HepG2 (cell line): ENCODE measurements around the gene SHISAL1. TPM values are rescaled to one million over a fixed set of nuclear protein-coding genes. Genes with fewer than 3 reads are reported as not detected.

Experiments
- ATAC-seq: fragments of 200-7000 bp; cut with Tn5 transposase; 3 replicates; pipeline ENCODE4 v1.9.1; 2020; ENCODE audit warnings: mild to moderate bottlenecking, moderate library complexity
- BruUV-seq: library from RNA; stranded (reverse); fragments of 400-500 nt; replicated peaks from 2 replicates; lab custom pipeline; 2021; lab: Mats Ljungman, UMichigan
- CTCF ChIA-PET: fragments of 300-600 bp; formaldehyde crosslinking; extraction: SDS; loops from one replicate; lab custom pipeline; 2021; ENCODE audit warnings: low total read pairs, inconsistent platforms, low intra/inter-chr PET ratio; lab: Yijun Ruan, JAX
- POLR2A ChIA-PET: fragments of 350-600 bp; sonication (Branson Sonifier 250); formaldehyde crosslinking; loops from one replicate; lab custom pipeline; 2020; ENCODE audit warnings: antibody characterized with exemption, inconsistent platforms; lab: Yijun Ruan, JAX
- DNase-seq: peaks from one replicate; pipeline ENCODE4 v3.0.0-alpha.2; 2015; ENCODE audit warnings: low spot score
- FAIRE-seq: peaks from 3 replicates; lab custom pipeline; 2011; peaks lifted over from hg19 to GRCh38; lab: Jason Lieb, UNC
- H2AFZ ChIP-seq: one replicate; pipeline ENCODE4 v1.6.1; 2011; ENCODE audit warnings: low read length, inconsistent platforms
- H3K27ac ChIP-seq: fragments of 300-600 bp; 3 replicates; pipeline ENCODE4 v1.8.0; 2011; ENCODE audit warnings: mixed run types, mild to moderate bottlenecking, mixed read lengths, low read length, inconsistent platforms; ENCODE audit not compliant: insufficient read depth; ENCODE audit errors: extremely low read length
- H3K27me3 ChIP-seq, 2 experiments: fragments of 200-600 bp in 1 of 2; 2 replicates in 1 of 2; 3 replicates in 1 of 2; pipeline versions ENCODE4 v1.6.0 to v1.8.0; 2011; ENCODE audit warnings: low read length in 2 of 2, mild to moderate bottlenecking in 2 of 2, moderate library complexity in 2 of 2, inconsistent platforms in 1 of 2; ENCODE audit not compliant: insufficient read depth in 2 of 2, control insufficient read depth in 1 of 2
- H3K36me3 ChIP-seq, 2 experiments: fragments of 200-600 bp in 1 of 2; replicated peaks in 1 of 2; 2 replicates in 1 of 2; 3 replicates in 1 of 2; pipeline versions ENCODE4 v1.5.1 to v1.8.0; 2011; ENCODE audit warnings: low read length in 2 of 2, inconsistent platforms in 1 of 2; ENCODE audit not compliant: insufficient read depth in 2 of 2, control insufficient read depth in 1 of 2
- H3K4me1 ChIP-seq: 2 replicates; pipeline ENCODE4 v1.5.1; 2012; ENCODE audit warnings: low read length, inconsistent platforms; ENCODE audit not compliant: insufficient read depth
- H3K4me2 ChIP-seq: 2 replicates; pipeline ENCODE4 v1.6.0; 2011; ENCODE audit warnings: low read depth, low read length, inconsistent platforms
- H3K4me3 ChIP-seq, 3 experiments: fragments of 200-600 bp in 1 of 3; sonication (generic), shearing (Covaris generic) in 1 of 3; replicated peaks in 1 of 3; 2 replicates each; pipeline ENCODE4 v1.5.1; 2011 to 2016; ENCODE audit warnings: low read length in 3 of 3, inconsistent platforms in 2 of 3, low read depth in 2 of 3, mild to moderate bottlenecking in 2 of 3, control low read depth in 1 of 3, mixed read lengths in 1 of 3; ENCODE audit not compliant: insufficient read depth in 1 of 3
- H3K79me2 ChIP-seq: one replicate; pipeline ENCODE4 v1.6.1; 2011; ENCODE audit warnings: low read length, inconsistent platforms; ENCODE audit not compliant: insufficient read depth
- H3K9ac ChIP-seq: 2 replicates; pipeline ENCODE4 v1.6.0; 2011; ENCODE audit warnings: mild to moderate bottlenecking, low read depth, low read length, inconsistent platforms; ENCODE audit not compliant: insufficient read depth
- H3K9me3 ChIP-seq: 2 replicates; pipeline ENCODE4 v1.5.1; 2012; ENCODE audit warnings: mild to moderate bottlenecking, low read length
- H4K20me1 ChIP-seq: 2 replicates; pipeline ENCODE4 v1.6.0; 2011; ENCODE audit warnings: inconsistent platforms, mild to moderate bottlenecking, low read length, moderate library complexity; ENCODE audit not compliant: insufficient read depth
- ELF3 ChIP-seq: IDR thresholded peaks from 2 replicates; pipeline ENCODE4 v1.6.1; 2016; ENCODE audit warnings: missing genetic modification reagents, missing compliant biosample characterization
- GLMP ChIP-seq: sonication (generic); formaldehyde crosslinking; IDR thresholded peaks from 2 replicates; pipeline ENCODE4 v1.9.0; 2021; ENCODE audit warnings: missing genetic modification reagents, mild to moderate bottlenecking, borderline replicate concordance
- HNRNPH1 ChIP-seq: fragments of 200-400 bp; formaldehyde crosslinking; optimal IDR thresholded peaks from 2 replicates; pipeline ENCODE3; 2017; ENCODE audit warnings: mild to moderate bottlenecking, low read depth, low read length
- HNRNPL ChIP-seq: fragments of 200-400 bp; formaldehyde crosslinking; IDR thresholded peaks from 2 replicates; pipeline ENCODE4 v1.6.1; 2017; ENCODE audit warnings: mild to moderate bottlenecking, low read depth, low read length
- SAP130 ChIP-seq: IDR thresholded peaks from 2 replicates; pipeline ENCODE4 v1.6.1; 2016; ENCODE audit warnings: low read depth
- SMARCC2 ChIP-seq: fragments of 450-650 bp; IDR thresholded peaks from 2 replicates; pipeline ENCODE4 v1.6.1; 2017; ENCODE audit warnings: antibody characterized with exemption, mild to moderate bottlenecking
- SRSF1 ChIP-seq: fragments of 200-400 bp; formaldehyde crosslinking; optimal IDR thresholded peaks from 2 replicates; pipeline ENCODE3; 2017; ENCODE audit warnings: mild to moderate bottlenecking, low read depth, low read length, moderate library complexity
- TOE1 ChIP-seq: sonication (generic); formaldehyde crosslinking; IDR thresholded peaks from 2 replicates; pipeline ENCODE4 v1.4.0; 2020; ENCODE audit warnings: mild to moderate bottlenecking, missing genetic modification reagents
- TRAFD1 ChIP-seq: sonication (generic); formaldehyde crosslinking; IDR thresholded peaks from 2 replicates; pipeline ENCODE4 v1.5.1; 2020; ENCODE audit warnings: missing genetic modification reagents, mild to moderate bottlenecking, borderline replicate concordance
- ZNF567 ChIP-seq: sonication (generic); formaldehyde crosslinking; IDR thresholded peaks from 2 replicates; pipeline ENCODE4 v1.8.1; 2023; ENCODE audit warnings: mild to moderate bottlenecking, missing genetic modification reagents, borderline replicate concordance
- ZNF580 ChIP-seq: IDR thresholded peaks from 2 replicates; pipeline ENCODE4 v1.6.1; 2016; ENCODE audit warnings: low read depth, borderline replicate concordance
- ZNF660 ChIP-seq: sonication (generic); formaldehyde crosslinking; IDR thresholded peaks from 2 replicates; pipeline ENCODE4 v1.5.1; 2020; ENCODE audit warnings: mild to moderate bottlenecking, low read depth, missing genetic modification reagents, borderline replicate concordance
- ZNF674 ChIP-seq: sonication (generic); formaldehyde crosslinking; IDR thresholded peaks from 2 replicates; pipeline ENCODE4 v1.5.0; 2020; ENCODE audit warnings: low read depth, mild to moderate bottlenecking, missing genetic modification reagents
- ZNF776 ChIP-seq: sonication (generic); formaldehyde crosslinking; IDR thresholded peaks from 2 replicates; pipeline ENCODE4 v1.4.0; 2020; ENCODE audit warnings: mild to moderate bottlenecking, missing genetic modification reagents
- ZSCAN30 ChIP-seq: sonication (generic); formaldehyde crosslinking; IDR thresholded peaks from 2 replicates; pipeline ENCODE4 v1.5.0; 2020; ENCODE audit warnings: mild to moderate bottlenecking, missing genetic modification reagents
- WGBS: methylation state at CpG from one replicate; pipeline ENCODE4 v1.1.6; 2017; ENCODE audit warnings: low lambda C conversion rate; 5-methylcytosine and 5-hydroxymethylcytosine counted together
- in situ Hi-C: cut with HindIII; loops from 2 replicates; pipeline ENCODE4 v1.10.0; 2017; ENCODE audit warnings: low pct_unique_long_range_greater_than_20kb; ENCODE audit not compliant: extremely low pct_ligation_motif_present
- intact Hi-C: fragments of 100-400 bp; cut with micrococcal nuclease; formaldehyde crosslinking; loops from one replicate; pipeline ENCODE4 v1.10.0; 2022; ENCODE audit not compliant: unreplicated experiment
- polyA plus RNA-seq, 8 experiments: library from polyadenylated mRNA; depleted of rRNA in 3 of 8; stranded (reverse) in 7 of 8; unstranded in 1 of 8; fragments of >200 nt; fragmentation: Illumina TruSeq in 4 of 8; extraction: Trizol in 4 of 8; gene quantifications; 2 replicates each; pipeline versions ENCODE4 v1.2.1 to v1.2.3, GENCODE V29; 2011 to 2016; ENCODE audit warnings: low read depth in 4 of 8, missing spikeins in 1 of 8, mixed read lengths in 1 of 8; ENCODE audit not compliant: insufficient read depth in 1 of 8
- total RNA-seq, 5 experiments: library from RNA; depleted of rRNA; stranded (reverse); fragments of >200 nt; fragmentation: Illumina TruSeq; extraction: Trizol; gene quantifications; 2 replicates each; pipeline ENCODE4 v1.2.3, GENCODE V29; 2016; ENCODE audit warnings: low read depth in 1 of 5

The SHISAL1 gene
- total and polyA plus RNA-seq, 2 of the 13 experiments (the other 11 are each of a cell fraction or from before 2014, with no cell fraction given): not detected

GRCh38 chr22:44358709-44359440 is 46.1 kb upstream of the SHISAL1 start:
- peaks cover 7 to 58% of the 10 kb centered on the region in 2 experiments; a peak in 4 of 5 replicates for H3K27me3 ChIP-seq
- H3K4me1 ChIP-seq: no peaks in the 10 kb centered on the region
- H3K27ac ChIP-seq: no peak overlapping the region
- H4K20me1 ChIP-seq: no peaks in the 10 kb centered on the region
- DNase-seq (no peak), ATAC-seq (no peak), FAIRE-seq (no peak)
- H3K9me3 ChIP-seq: no peaks in the 10 kb centered on the region
- no peak overlapping the region for H2AFZ ChIP-seq
- in situ Hi-C loops (loop anchor here (10.0 kb wide), 1 partner anchor 266 kb away; no protein-coding TSS in a partner anchor), intact Hi-C loops (no loop called here)
- ChIA-PET POLR2A (no interaction called here), CTCF (no interaction called here)
- H3K4me2 ChIP-seq: no peak overlapping the region
- TF ChIP-seq ZNF674 (CRISPR knock-in tag): no peak
- TF ChIP-seq ZNF580 (CRISPR knock-in tag): no peak
- no peak for TF ChIP-seq TOE1 (CRISPR knock-in tag)
- 17% methylated on average over 13 of the region's 17 CpGs for WGBS
- no peak overlapping the region for H3K4me3 ChIP-seq
- no TSS peak for BruUV-seq
- H3K36me3 ChIP-seq: no peaks in the 10 kb centered on the region
- no peak overlapping the region for H3K9ac ChIP-seq
- no peaks in the 10 kb centered on the region for H3K79me2 ChIP-seq

GRCh38 chr22:44357966-44358465 is 45.3 kb upstream of the SHISAL1 start:
- no peaks in the 10 kb centered on the region for H3K4me1 ChIP-seq
- H3K9ac ChIP-seq: no peak overlapping the region
- BruUV-seq: no TSS peak
- no peaks in the 10 kb centered on the region for H4K20me1 ChIP-seq
- FAIRE-seq: no peak
- H3K27me3 ChIP-seq: peaks cover 7 to 51% of the 10 kb centered on the region in 2 experiments; a peak in 4 of 5 replicates
- in situ Hi-C loops (loop anchor here (10.0 kb wide), 1 partner anchor 267 kb away; no protein-coding TSS in a partner anchor), intact Hi-C loops (no loop called here)
- no peak for ATAC-seq
- H3K27ac ChIP-seq: no peak overlapping the region
- no peaks in the 10 kb centered on the region for H3K79me2 ChIP-seq
- no peaks in the 10 kb centered on the region for H3K36me3 ChIP-seq
- no peak overlapping the region for H3K4me3 ChIP-seq
- no peak overlapping the region for H3K4me2 ChIP-seq
- H3K9me3 ChIP-seq: no peaks in the 10 kb centered on the region
- no peak for DNase-seq
- WGBS: 51% methylated on average over 18 of the region's 19 CpGs
- CTCF ChIA-PET: no interaction called here
- POLR2A ChIA-PET: no interaction called here
- H2AFZ ChIP-seq: no peak overlapping the region
- TF ChIP-seq HNRNPH1: no peak
- TF ChIP-seq SMARCC2: no peak
- TF ChIP-seq ZNF776 (CRISPR knock-in tag): no peak
- TF ChIP-seq ZNF567 (CRISPR knock-in tag): no peak
- TF ChIP-seq SAP130 (CRISPR knock-in tag): no peak
- TF ChIP-seq ZNF660 (CRISPR knock-in tag): no peak
- no peak for TF ChIP-seq GLMP (CRISPR knock-in tag)
- no peak for TF ChIP-seq HNRNPL
- TF ChIP-seq TRAFD1 (CRISPR knock-in tag): no peak
- no peak for TF ChIP-seq ZSCAN30 (CRISPR knock-in tag)
- TF ChIP-seq SRSF1: no peak
- TF ChIP-seq ELF3 (CRISPR knock-in tag): no peak
